Upper lobe of left lung (tissue), 6 donors: ENCODE measurements around the gene MAP3K12. TPM values are rescaled to one million over a fixed set of nuclear protein-coding genes. Genes with fewer than 3 reads are reported as not detected.
A peak's percentile ranks its signal among the peaks of the same experiment; 100 is the strongest.

Experiments
- ATAC-seq, 2 donors: fragments of 200-7000 bp; cut with Tn5 transposase; one replicate each; pipeline ENCODE4 v1.9.1; 2022; ENCODE audit warnings: mild to moderate bottlenecking in 2 of 2, moderate library complexity in 2 of 2; ENCODE audit not compliant: low FRiP score in 2 of 2
- DNase-seq, 2 donors: peaks; one replicate each; pipeline ENCODE4 v3.0.0-alpha.2; 2019 to 2020
- H3K27ac ChIP-seq, 4 donors: fragments of 200-600 bp; sonication (generic); one replicate each; pipeline ENCODE4 v1.5.1; 2016 to 2019
- H3K27me3 ChIP-seq, 4 donors: fragments of 200-600 bp; sonication (generic); one replicate each; pipeline ENCODE4 v1.5.1; 2017 to 2019
- H3K36me3 ChIP-seq, 4 donors: fragments of 200-600 bp; sonication (generic); one replicate each; pipeline ENCODE4 v1.5.1; 2016 to 2019
- H3K4me1 ChIP-seq, 4 donors: fragments of 200-600 bp; sonication (generic); one replicate each; pipeline ENCODE4 v1.5.1; 2018 to 2019
- H3K4me3 ChIP-seq, 4 donors: fragments of 200-600 bp; sonication (generic); one replicate each; pipeline ENCODE4 v1.5.1; 2017 to 2019; ENCODE audit warnings: mild to moderate bottlenecking in 2 of 4, moderate library complexity in 1 of 4
- H3K9me3 ChIP-seq, 4 donors: fragments of 200-600 bp; sonication (generic); one replicate each; pipeline ENCODE4 v1.5.1; 2018 to 2019
- CTCF ChIP-seq, 6 experiments: fragments of 450-650 bp in 4 of 6; fragments of 200-600 bp in 2 of 6; sonication (generic) in 2 of 6; IDR thresholded peaks; one replicate each; pipeline ENCODE4 v1.5.1; 2016 to 2019; ENCODE audit warnings: antibody characterized with exemption in 6 of 6
- EP300 ChIP-seq, 4 donors: sonication (generic); formaldehyde crosslinking; IDR thresholded peaks; one replicate each; pipeline ENCODE4 v1.5.1; 2017; ENCODE audit warnings: antibody characterized with exemption in 4 of 4, control low read depth in 2 of 4
- POLR2A ChIP-seq, 4 donors: fragments of 450-650 bp; IDR thresholded peaks; one replicate each; pipeline ENCODE4 v1.5.1; 2016 to 2017; ENCODE audit warnings: antibody characterized with exemption in 4 of 4, mild to moderate bottlenecking in 2 of 4
- POLR2AphosphoS5 ChIP-seq, 2 donors: sonication (generic); formaldehyde crosslinking; IDR thresholded peaks; one replicate each; pipeline ENCODE4 v1.5.1; 2017; ENCODE audit warnings: antibody characterized with exemption in 2 of 2
- WGBS, 2 donors: methylation state at CpG; one replicate each; pipeline ENCODE4 v1.1.5; 2017 to 2018; 5-methylcytosine and 5-hydroxymethylcytosine counted together
- total RNA-seq, 6 donors: library from RNA; depleted of rRNA in 4 of 6; stranded (reverse); fragments of >200 nt in 4 of 6; gene quantifications; one replicate each; pipeline versions ENCODE4 v1.1.0 to v1.2.1, GENCODE V29; 2016 to 2021
- donor health status: DM: no; HTN: no; CAD: no; lungs with moderate emphysema.
- donor health status: DM: no; HTN: yes; CAD: no; lungs with severe emphysema.

The MAP3K12 gene
- total RNA-seq, 6 donors from 2014 or later: 9.6 to 87.0 (median 17.4) TPM

GRCh38 chr12:53498235-53498630 lies 1.0 kb downstream of the MAP3K12 start:
- Histone ChIP-seq H3K36me3 (no peaks in the 10 kb centered on the region), H3K4me1 (peaks cover 63 to 69% (median 64%) of the 10 kb centered on the region in 4 donors), H3K9me3 (no peaks in the 10 kb centered on the region), H3K27me3 (no peaks in the 10 kb centered on the region), H3K4me3 (peak overlapping the region in 1 of 4 donors; percentile 76), H3K27ac (peak overlapping the region; percentile 93 to 99 (median 96))
- TF ChIP-seq EP300 (IDR thresholded peaks at IDR 0.05) (no peak), CTCF (IDR thresholded peaks at IDR 0.05) (no peak), POLR2AphosphoS5 (IDR thresholded peaks at IDR 0.05) (no peak), POLR2A (IDR thresholded peaks at IDR 0.05) (no peak)
- ATAC-seq: no peak
- 92 to 100% methylated on average over 2 of the region's 2 CpGs for WGBS, 2 donors
- DNase-seq: no peak

GRCh38 chr12:53497461-53497860 lies 1.8 kb downstream of the MAP3K12 start:
- TF ChIP-seq EP300 (IDR thresholded peaks at IDR 0.05) (no peak), POLR2A (IDR thresholded peaks at IDR 0.05) (no peak), POLR2AphosphoS5 (IDR thresholded peaks at IDR 0.05) (no peak), CTCF (IDR thresholded peaks at IDR 0.05) (no peak)
- Histone ChIP-seq H3K27me3 (no peaks in the 10 kb centered on the region), H3K27ac (peak overlapping the region; percentile 7 to 79 (median 52)), H3K36me3 (no peaks in the 10 kb centered on the region), H3K9me3 (no peaks in the 10 kb centered on the region), H3K4me1 (peaks cover 60 to 66% (median 62%) of the 10 kb centered on the region in 4 donors), H3K4me3 (no peak overlapping the region)
- 91 to 95% methylated on average over 3 of the region's 3 CpGs for WGBS, 2 donors
- no peak for DNase-seq
- no peak for ATAC-seq

GRCh38 chr12:53496752-53497032 lies 2.6 kb downstream of the MAP3K12 start:
- 94% methylated on average over 1 of the region's 1 CpG for WGBS, 2 donors
- Histone ChIP-seq H3K27ac (peak overlapping the region; percentile 27 to 79 (median 68)), H3K9me3 (no peaks in the 10 kb centered on the region), H3K27me3 (no peaks in the 10 kb centered on the region), H3K4me1 (peaks cover 57 to 66% (median 60%) of the 10 kb centered on the region in 4 donors), H3K36me3 (no peaks in the 10 kb centered on the region), H3K4me3 (peak overlapping the region in 1 of 4 donors; percentile 9)
- TF ChIP-seq EP300 (IDR thresholded peaks at IDR 0.05) (no peak), CTCF (IDR thresholded peaks at IDR 0.05) (no peak), POLR2A (IDR thresholded peaks at IDR 0.05) (no peak), POLR2AphosphoS5 (IDR thresholded peaks at IDR 0.05) (no peak)
- DNase-seq: no peak
- ATAC-seq: no peak

- Histone ChIP-seq H3K27ac (peak overlapping the region; percentile 27 to 79 (median 68)), H3K4me3 (peak overlapping the region in 1 of 4 donors; percentile 9), H3K9me3 (no peaks in the 10 kb centered on the region), H3K36me3 (no peaks in the 10 kb centered on the region), H3K27me3 (no peaks in the 10 kb centered on the region), H3K4me1 (peaks cover 54 to 62% (median 57%) of the 10 kb centered on the region in 4 donors)
- 33 to 41% methylated on average over 5 of the region's 5 CpGs for WGBS, 2 donors
- TF ChIP-seq CTCF (IDR thresholded peaks at IDR 0.05) (no peak), POLR2A (IDR thresholded peaks at IDR 0.05) (peak in 1 of 4 donors; percentile 16), POLR2AphosphoS5 (IDR thresholded peaks at IDR 0.05) (peak in 1 of 2 donors; percentile 17), EP300 (IDR thresholded peaks at IDR 0.05) (no peak)
- ATAC-seq (no peak), DNase-seq (peak in 1 of 2 donors; percentile 58)
These were observed 3.1 kb downstream of the MAP3K12 start for GRCh38 chr12:53495903-53496751.
